K562 (cell line): ENCODE results near the gene UBL5. TPM values are rescaled to one million over a fixed set of nuclear protein-coding genes. Genes with fewer than 3 reads are reported as not detected.

ENCODE experiments used
- MAFG ChIP-seq: fragments of 450-650 bp; conservative IDR thresholded peaks from 2 replicates; pipeline ENCODE4 v1.6.1; 2016; ENCODE audit warnings: missing genetic modification characterization, missing compliant biosample characterization
- REST ChIP-seq, 2 experiments: fragments of 450-650 bp; formaldehyde crosslinking in 1 of 2; IDR thresholded peaks; 2 replicates each; pipeline versions ENCODE4 v1.4.0 to v1.6.1; 2014 to 2020; ENCODE audit warnings: mild to moderate bottlenecking in 2 of 2, borderline replicate concordance in 1 of 2, low read depth in 1 of 2
- TFAM ChIP-seq: fragments of 250-450 bp; sonication (Bioruptor Pico); conservative IDR thresholded peaks from 2 replicates; pipeline ENCODE4 v1.5.0; 2021; ENCODE audit warnings: mild to moderate bottlenecking, moderate library complexity
- ZBTB1 ChIP-seq: sonication (generic); formaldehyde crosslinking; IDR thresholded peaks from 2 replicates; pipeline ENCODE4 v1.8.1; 2023; ENCODE audit warnings: missing genetic modification reagents, low read depth, mild to moderate bottlenecking, borderline replicate concordance
- ZNF830 ChIP-seq: fragments of 250-450 bp; sonication (Bioruptor Pico); IDR thresholded peaks from 2 replicates; pipeline ENCODE4 v1.5.0; 2021; ENCODE audit warnings: mild to moderate bottlenecking
- polyA plus RNA-seq, 8 experiments: library from polyadenylated mRNA; depleted of rRNA in 4 of 8; stranded (reverse) in 5 of 8; unstranded in 3 of 8; fragments of >200 nt; fragmentation: Nextera tagmentation in 2 of 8; fragmentation: Illumina TruSeq in 1 of 8; extraction: Ambion mirVana in 2 of 8; extraction: Trizol in 1 of 8; gene quantifications; 2 replicates each; pipeline versions ENCODE4 v1.2.1 to v1.2.3, GENCODE V29; 2011 to 2014; ENCODE audit warnings: inconsistent platforms in 1 of 8, missing spikeins in 1 of 8
- total RNA-seq, 7 experiments: library from RNA; depleted of rRNA in 6 of 7; stranded (reverse); fragments of >200 nt in 6 of 7; fragmentation: Illumina TruSeq in 2 of 7; extraction: Trizol in 2 of 7; gene quantifications; 2 replicates each; pipeline versions ENCODE4 v1.2.1 to v1.2.3, GENCODE V29; 2011 to 2021; ENCODE audit warnings: low replicate concordance in 1 of 7

UBL5 gene
- total and polyA plus RNA-seq, 9 of the 15 experiments (the other 6 are each of a cell fraction or from before 2014, with no cell fraction given), result 410 to 1,266 (median 613) TPM

DNA sequence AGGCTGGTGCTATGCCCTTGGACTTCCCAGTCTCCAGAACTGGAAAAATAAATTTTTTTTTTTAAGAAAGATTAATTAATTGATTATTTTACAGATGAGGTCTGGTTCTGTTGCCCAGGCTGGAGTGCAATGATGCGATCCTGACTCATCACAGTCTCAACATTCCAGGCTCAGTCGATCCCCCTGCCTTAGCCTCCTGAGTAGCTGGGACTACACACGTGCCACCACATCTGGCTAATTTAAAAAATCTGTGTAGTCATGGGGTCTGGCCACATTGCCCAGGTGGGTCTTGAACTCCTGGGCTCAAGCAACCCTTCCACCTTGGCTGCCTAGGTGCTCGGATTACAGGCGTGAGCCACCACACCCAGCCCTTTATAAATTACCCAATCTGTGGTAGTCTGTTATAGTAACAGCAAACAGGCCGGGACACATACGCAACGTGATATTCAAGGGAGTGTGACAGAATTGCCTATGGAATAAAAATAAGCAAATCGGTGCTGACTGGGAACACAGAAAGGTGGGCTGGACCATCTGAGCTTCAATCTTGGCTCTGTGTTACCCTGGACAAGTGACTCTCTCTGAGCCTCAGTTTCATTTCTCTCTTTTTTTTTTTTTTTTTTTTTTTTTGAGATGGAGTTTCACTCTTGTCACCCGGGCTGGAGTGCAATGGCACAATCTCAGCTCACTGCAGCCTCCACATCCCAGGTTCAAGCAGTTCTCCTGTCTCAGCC, 50.2 kb downstream of the UBL5 start (continued):
- TF ChIP-seq REST (IDR thresholded peaks at IDR 0.05; ENCODE audit: borderline replicate concordance) (no peak), REST (CRISPR knock-in tag; IDR thresholded peaks at IDR 0.05; ENCODE audit: low read depth) (no peak), ZNF830 (no peak), TFAM (CRISPR knock-in tag) (no peak), ZBTB1 (CRISPR knock-in tag) (no peak), MAFG (no peak)
